DND-41 (cell line): Measurements from ENCODE around the gene EFTUD2.

Experiments used
- ATAC-seq: fragments of 200-7000 bp; cut with Tn5 transposase; 3 replicates; pipeline ENCODE4 v1.9.1; 2021; ENCODE audit warnings: low read depth; ENCODE audit not compliant: insufficient read depth
- DNase-seq: peaks from one replicate; pipeline ENCODE4 v3.0.0-alpha.2; 2020
- H2AFZ ChIP-seq: 2 replicates; pipeline ENCODE4 v1.6.0; 2012; ENCODE audit warnings: low read depth, low read length
- H3K27ac ChIP-seq: 2 replicates; pipeline ENCODE4 v1.5.1; 2012; ENCODE audit warnings: low read length, inconsistent platforms
- H3K27me3 ChIP-seq: fragments of 200-600 bp; sonication (generic); 2 replicates; pipeline ENCODE4 v1.6.0; 2012; ENCODE audit warnings: low read length, mild to moderate bottlenecking, inconsistent platforms; ENCODE audit not compliant: insufficient read depth, poor library complexity
- H3K36me3 ChIP-seq: 2 replicates; pipeline ENCODE4 v1.5.1; 2012; ENCODE audit warnings: low read length, inconsistent platforms; ENCODE audit not compliant: insufficient read depth
- H3K4me1 ChIP-seq: 2 replicates; pipeline ENCODE4 v1.5.1; 2012; ENCODE audit warnings: mild to moderate bottlenecking, low read length; ENCODE audit not compliant: insufficient read depth
- H3K4me2 ChIP-seq: 2 replicates; pipeline ENCODE4 v1.6.0; 2012; ENCODE audit warnings: mild to moderate bottlenecking, moderate library complexity, low read length, inconsistent platforms; ENCODE audit not compliant: insufficient read depth
- H3K4me3 ChIP-seq, 2 experiments: fragments of 200-600 bp in 1 of 2; shearing (Covaris generic) in 1 of 2; 2 replicates each; pipeline ENCODE4 v1.5.1; 2012 to 2016; ENCODE audit warnings: inconsistent platforms in 2 of 2, low read length in 2 of 2, mild to moderate bottlenecking in 2 of 2, low read depth in 1 of 2, moderate library complexity in 1 of 2
- H3K79me2 ChIP-seq: 2 replicates; pipeline ENCODE4 v1.6.0; 2012; ENCODE audit warnings: low read length, inconsistent platforms; ENCODE audit not compliant: insufficient read depth
- H3K9ac ChIP-seq: 2 replicates; pipeline ENCODE4 v1.6.0; 2012; ENCODE audit warnings: low read depth, mild to moderate bottlenecking, inconsistent platforms, low read length, moderate library complexity
- H3K9me3 ChIP-seq: 2 replicates; pipeline ENCODE4 v1.5.1; 2012; ENCODE audit warnings: low read length, moderate library complexity, mild to moderate bottlenecking, inconsistent platforms; ENCODE audit not compliant: insufficient read depth, severe bottlenecking
- H4K20me1 ChIP-seq: 2 replicates; pipeline ENCODE4 v1.6.0; 2012; ENCODE audit warnings: low read length; ENCODE audit not compliant: insufficient read depth
- CTCF ChIP-seq: IDR thresholded peaks from 2 replicates; pipeline ENCODE4 v1.5.1; 2012; ENCODE audit warnings: borderline replicate concordance, low read length, moderate library complexity, mild to moderate bottlenecking; ENCODE audit not compliant: poor library complexity, severe bottlenecking; ENCODE audit errors: extremely low read depth
- EZH2 ChIP-seq: IDR thresholded peaks from 3 replicates; pipeline ENCODE4 v1.6.1; 2012; ENCODE audit warnings: borderline replicate concordance, low read depth, mild to moderate bottlenecking, moderate library complexity, low read length, inconsistent platforms; ENCODE audit not compliant: severe bottlenecking

Gene EFTUD2

GRCh38 chr17:44881145-44881544 lies 18.1 kb downstream of the EFTUD2 start:
- H3K27ac ChIP-seq, result no peak overlapping the region
- no peaks in the 10 kb centered on the region for H3K9me3 ChIP-seq
- no peak overlapping the region for H3K9ac ChIP-seq
- no peak for TF ChIP-seq CTCF
- TF ChIP-seq EZH2, result no peak
- no peaks in the 10 kb centered on the region for H3K27me3 ChIP-seq
- no peak overlapping the region for H3K4me2 ChIP-seq
- DNase-seq, result no peak
- no peak overlapping the region for H3K4me3 ChIP-seq
- H3K79me2 ChIP-seq, result no peaks in the 10 kb centered on the region
- 0 out of 2 replicates have a peak, but pooled peaks cover 6% of the 10 kb centered on the region for H4K20me1 ChIP-seq
- H3K4me1 ChIP-seq, result no peaks in the 10 kb centered on the region
- no peak overlapping the region for H2AFZ ChIP-seq
- ATAC-seq, result no peak
- peaks cover 98% of the 10 kb centered on the region for H3K36me3 ChIP-seq

GRCh38 chr17:44880062-44880461 lies 19.2 kb downstream of the EFTUD2 start:
- ATAC-seq, result no peak
- no peak overlapping the region for H3K27ac ChIP-seq
- H3K4me2 ChIP-seq, result no peak overlapping the region
- no peaks in the 10 kb centered on the region for H3K9me3 ChIP-seq
- no peak overlapping the region for H3K4me3 ChIP-seq
- H3K36me3 ChIP-seq, result peaks cover 95% of the 10 kb centered on the region
- no peaks in the 10 kb centered on the region for H3K27me3 ChIP-seq
- TF ChIP-seq EZH2 (no peak), CTCF (no peak)
- no peaks in the 10 kb centered on the region for H3K4me1 ChIP-seq
- 0 out of 2 replicates have a peak, but pooled peaks cover 6% of the 10 kb centered on the region for H4K20me1 ChIP-seq
- no peak overlapping the region for H2AFZ ChIP-seq
- no peak overlapping the region for H3K9ac ChIP-seq
- no peaks in the 10 kb centered on the region for H3K79me2 ChIP-seq
- no peak for DNase-seq

- Histone ChIP-seq H3K9ac (no peak overlapping the region), H3K27me3 (no peaks in the 10 kb centered on the region), H3K4me1 (no peaks in the 10 kb centered on the region), H3K79me2 (no peaks in the 10 kb centered on the region), H3K4me2 (no peak overlapping the region), H2AFZ (no peak overlapping the region), H3K36me3 (peaks cover 95% of the 10 kb centered on the region), H3K9me3 (no peaks in the 10 kb centered on the region), H4K20me1 (0 out of 2 replicates have a peak, but pooled peaks cover 6% of the 10 kb centered on the region), H3K4me3 (no peak overlapping the region), H3K27ac (no peak overlapping the region)
- DNase-seq (no peak), ATAC-seq (no peak)
- TF ChIP-seq CTCF (no peak), EZH2 (no peak)
These were observed 19.9 kb downstream of the EFTUD2 start for GRCh38 chr17:44879376-44879775.

GRCh38 chr17:44878627-44879221 lies 20.5 kb downstream of the EFTUD2 start:
- Histone ChIP-seq H3K36me3 (peaks cover 93% of the 10 kb centered on the region), H3K27ac (no peak overlapping the region)
- TF ChIP-seq CTCF (peak; percentile 73), EZH2 (no peak)

More at GRCh38 chr17:44878627-44879221, 20.5 kb downstream of the EFTUD2 start:
- H3K4me1 ChIP-seq, result no peaks in the 10 kb centered on the region
- ATAC-seq (peak; percentile 50; the same call in 1 of the 3 replicates), DNase-seq (peak; percentile 39)
- no peak overlapping the region for H3K4me3 ChIP-seq
- H3K9ac ChIP-seq, result no peak overlapping the region
- no peaks in the 10 kb centered on the region for H3K79me2 ChIP-seq
- no peak overlapping the region for H2AFZ ChIP-seq
- no peak overlapping the region for H3K4me2 ChIP-seq
- H3K27me3 ChIP-seq, result no peaks in the 10 kb centered on the region
- 0 out of 2 replicates have a peak, but pooled peaks cover 6% of the 10 kb centered on the region for H4K20me1 ChIP-seq
- no peaks in the 10 kb centered on the region for H3K9me3 ChIP-seq
